ENCODE measurements around the gene SERINC5. TPM values are rescaled to one million over a fixed set of nuclear protein-coding genes. Genes with fewer than 3 reads are reported as not detected.
A peak's percentile ranks its signal among the peaks of the same experiment; 100 is the strongest.
"Not testable (repeated sequence)": the region's sequence is repeated elsewhere in the genome, so short reads cannot be mapped to it uniquely, and the experiment has no call there.

The SERINC5 gene
- total RNA-seq, 2 donors from 2014 or later = 23.3 to 26.7 TPM

- no peak overlapping the region for H3K4me3 ChIP-seq
- H3K36me3 ChIP-seq (replicated peaks in 1 of 2; ENCODE audit: insufficient read depth in 1 of 2, low read depth in 2 of 2) = no peaks in the 10 kb centered on the region
- no peak for ATAC-seq
- no peaks in the 10 kb centered on the region for H3K27me3 ChIP-seq
- TF ChIP-seq CTCF (IDR thresholded peaks at IDR 0.05) (no peak), POLR2A (IDR thresholded peaks at IDR 0.05) (no peak)
- intact Hi-C loops (cut with DNase I) = loop anchor here (5.0 kb wide), 1 partner anchor 215 kb away; no protein-coding TSS in a partner anchor
- no peak overlapping the region for H3K27ac ChIP-seq
- H3K9me3 ChIP-seq = no peaks in the 10 kb centered on the region
- 82 to 91% methylated on average over 8 of the region's 8 CpGs for WGBS, 2 donors
- peaks cover 12% of the 10 kb centered on the region for H3K4me1 ChIP-seq
- no peak for DNase-seq
Measured at GRCh38 chr5:80092486-80093107, 163.3 kb downstream of the SERINC5 start.

- H3K4me3 ChIP-seq; H3K36me3 ChIP-seq (replicated peaks in 1 of 2; ENCODE audit: insufficient read depth in 1 of 2, low read depth in 2 of 2); H3K9me3 ChIP-seq; H3K27me3 ChIP-seq; H3K27ac ChIP-seq: not testable (repeated sequence)
- DNase-seq = peak in 1 of 4 donors; percentile 25
- TF ChIP-seq CTCF (IDR thresholded peaks at IDR 0.05) = peak; percentile 42 to 82 (median 75)
- ATAC-seq = peak; percentile 61
- H3K4me1 ChIP-seq = peaks cover 12% of the 10 kb centered on the region
- 20% methylated on average over 15 of the region's 15 CpGs for WGBS, 2 donors
- intact Hi-C loops (cut with DNase I) = loop anchor here (5.0 kb wide), 1 partner anchor 216 kb away; no protein-coding TSS in a partner anchor
Measured at GRCh38 chr5:80091792-80092192, 164.1 kb downstream of the SERINC5 start.

GRCh38 chr5:80090884-80091166 is 165.0 kb downstream of the SERINC5 start:
- 86 to 90% methylated on average over 5 of the region's 5 CpGs for WGBS, 2 donors
- intact Hi-C loops (cut with DNase I) = loop anchor here (5.0 kb wide), 1 partner anchor 216 kb away; no protein-coding TSS in a partner anchor

GRCh38 chr5:80083101-80083890 is 172.6 kb downstream of the SERINC5 start:
- Histone ChIP-seq H3K27me3 (no peaks in the 10 kb centered on the region), H3K4me1 (peaks cover 11% of the 10 kb centered on the region), H3K27ac (no peak overlapping the region), H3K36me3 (replicated peaks in 1 of 2; ENCODE audit: insufficient read depth in 1 of 2, low read depth in 2 of 2) (no peaks in the 10 kb centered on the region), H3K4me3 (no peak overlapping the region), H3K9me3 (no peaks in the 10 kb centered on the region)
- DNase-seq (peak in 2 of 4 donors; percentile 17 to 20), ATAC-seq (peak; percentile 70)
- intact Hi-C loops (cut with DNase I) = no loop called here
- WGBS, 2 donors = 36 to 44% methylated on average over 19 of the region's 19 CpGs
- TF ChIP-seq CTCF (IDR thresholded peaks at IDR 0.05) (peak; percentile 48 to 77 (median 71)), POLR2A (IDR thresholded peaks at IDR 0.05) (no peak)

More at GRCh38 chr5:80090884-80091166, 165.0 kb downstream of the SERINC5 start:
- no peaks in the 10 kb centered on the region for H3K9me3 ChIP-seq
- no peak overlapping the region for H3K4me3 ChIP-seq
- H3K4me1 ChIP-seq = peaks cover 12% of the 10 kb centered on the region
- H3K27ac ChIP-seq = no peak overlapping the region
- ATAC-seq = no peak
- H3K27me3 ChIP-seq = no peaks in the 10 kb centered on the region
- no peak for DNase-seq
- no peaks in the 10 kb centered on the region for H3K36me3 ChIP-seq (replicated peaks in 1 of 2; ENCODE audit: insufficient read depth in 1 of 2, low read depth in 2 of 2)
- TF ChIP-seq POLR2A (IDR thresholded peaks at IDR 0.05) = no peak
- no peak for TF ChIP-seq CTCF (IDR thresholded peaks at IDR 0.05)

Measured in body of pancreas (tissue), 4 donors.